GM19395 (cell line): ENCODE measurements around the gene RAD50.
"Not testable (repeated sequence)": the region's sequence is repeated elsewhere in the genome, so short reads cannot be mapped to it uniquely, and the experiment has no call there.

Experiments used
- ATAC-seq: cut with Tn5 transposase; IDR thresholded peaks from one replicate; pipeline ENCODE4 v1.9.1; 2021; ENCODE audit warnings: mild to moderate bottlenecking, moderate library complexity; ENCODE audit not compliant: unreplicated experiment

Gene RAD50

DNA sequence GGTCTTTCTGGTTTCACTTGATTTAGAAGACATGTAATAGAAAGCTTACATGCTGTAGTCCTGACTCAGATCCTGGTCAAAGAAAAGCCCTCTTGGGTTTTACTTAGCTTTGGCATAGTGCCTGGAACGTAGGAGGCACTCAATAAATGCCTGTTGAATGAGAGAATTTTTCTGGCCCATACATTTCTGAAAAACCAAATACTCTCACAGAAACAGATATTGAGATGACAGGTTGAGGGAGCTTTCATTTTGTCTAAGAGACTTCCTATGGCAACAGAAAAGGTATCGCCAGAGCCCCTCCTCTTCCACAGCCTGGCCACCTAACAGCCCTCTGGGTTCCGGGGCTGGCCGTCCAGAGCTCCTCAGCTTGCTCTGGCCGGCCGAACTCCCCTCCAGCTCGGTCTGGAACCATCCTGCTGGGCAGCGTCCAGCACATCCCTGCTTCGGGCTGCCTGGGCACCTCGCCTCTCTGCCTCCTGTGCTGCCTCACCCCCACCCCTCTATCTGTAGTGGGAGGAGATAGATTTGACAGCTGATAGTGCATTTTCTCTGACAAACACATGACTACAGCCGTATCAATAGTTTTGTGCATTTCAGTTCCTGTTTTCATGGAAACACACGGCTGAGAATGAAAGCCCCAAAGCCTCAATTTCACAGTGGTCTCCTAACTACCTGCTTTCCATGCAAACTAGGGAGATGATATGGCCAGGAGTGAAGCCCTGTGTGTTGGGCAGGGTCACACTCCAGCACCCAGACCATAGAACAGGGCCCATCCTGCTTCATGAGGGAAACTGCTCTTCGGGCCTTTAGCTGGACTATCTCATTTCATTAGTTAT is 118.1 kb downstream of the RAD50 start:
- peak; percentile 91 for ATAC-seq

DNA sequence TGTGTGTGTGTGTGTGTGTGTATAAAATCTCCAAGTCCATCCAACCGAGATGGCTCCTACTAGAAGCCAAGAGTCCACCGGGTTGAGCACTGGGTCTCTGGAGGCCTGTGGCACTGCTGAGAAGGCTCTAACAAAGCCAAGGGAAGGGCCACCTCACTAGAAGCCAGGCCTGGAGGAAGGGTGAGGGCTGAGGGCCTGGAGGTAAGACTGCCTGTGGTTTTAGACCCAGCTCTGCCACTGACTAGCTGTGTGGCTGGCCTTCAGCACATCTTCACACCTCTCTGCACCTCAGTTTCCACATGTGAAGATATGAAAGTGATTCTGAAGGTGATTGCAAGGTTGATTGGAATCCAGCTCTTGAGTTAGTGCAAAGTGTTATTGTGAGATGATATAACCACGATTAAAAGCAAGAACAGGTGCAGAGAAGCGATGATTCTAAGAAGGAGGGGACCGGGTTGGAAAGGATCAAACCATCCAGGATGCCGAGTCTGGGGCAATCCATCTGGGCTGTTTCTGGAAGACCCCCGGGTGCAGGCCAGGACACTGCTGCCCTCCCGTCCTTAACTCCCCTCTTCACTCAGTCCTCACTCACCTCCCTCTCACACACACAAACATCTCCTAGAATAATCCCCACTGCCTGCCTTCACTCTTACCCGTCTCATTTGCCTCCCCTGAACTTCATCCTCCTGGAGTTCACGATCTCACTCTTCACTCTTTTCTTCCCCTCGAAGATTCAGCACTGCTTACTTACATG is 119.3 kb downstream of the RAD50 start:
- no peak for ATAC-seq

DNA sequence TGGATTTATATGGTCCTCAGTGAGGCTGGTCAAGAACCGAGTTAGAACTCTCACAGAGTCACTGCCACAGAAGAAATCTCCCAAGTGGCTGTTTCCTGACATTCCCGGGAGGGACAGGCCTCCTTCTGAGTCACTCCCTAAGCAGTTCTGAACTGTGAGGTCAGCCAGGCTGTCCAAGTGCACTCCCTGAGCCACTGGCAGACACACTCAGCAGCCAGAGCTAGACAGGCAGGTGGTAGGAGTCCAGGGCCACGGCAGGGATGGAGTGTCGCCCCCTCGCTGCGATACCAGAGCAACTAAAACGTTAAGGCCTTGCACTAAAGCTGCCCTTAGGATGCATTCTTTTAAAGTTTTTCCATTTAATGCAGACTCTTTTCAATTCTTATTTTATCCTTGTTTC is 120.4 kb downstream of the RAD50 start:
- no peak for ATAC-seq

DNA sequence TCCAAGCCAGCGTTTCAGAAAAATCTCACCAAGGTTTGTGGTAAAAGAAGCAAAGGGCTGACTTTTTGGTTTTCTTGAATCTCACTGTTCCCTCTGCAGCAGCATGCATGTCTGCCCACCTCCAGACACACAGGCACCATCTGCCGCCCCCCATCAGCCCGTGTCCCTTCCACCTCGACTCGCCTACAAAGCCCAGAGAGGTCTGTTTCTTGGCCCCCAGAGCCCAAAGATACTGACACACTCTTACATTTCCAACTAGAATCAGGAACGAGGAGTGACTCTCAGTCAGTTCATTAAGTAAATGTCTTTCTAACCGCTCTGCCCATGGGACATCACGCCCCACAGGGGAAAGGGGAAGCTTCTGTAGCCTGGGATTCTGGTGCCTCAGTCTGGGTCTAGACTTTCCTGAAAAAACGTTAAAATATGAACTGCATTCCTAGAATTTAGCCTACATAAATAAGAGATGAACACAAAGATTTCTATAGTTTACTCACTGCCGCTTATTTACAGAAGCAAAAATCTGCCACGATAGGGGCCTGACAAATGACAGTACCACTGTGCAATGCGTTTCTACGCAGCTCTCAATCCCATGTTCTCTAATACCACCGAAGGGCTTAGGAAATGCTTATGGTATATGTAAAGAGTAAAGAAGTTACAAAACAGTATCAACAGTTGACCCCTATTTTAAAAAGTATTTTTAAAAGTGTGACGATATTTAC is 121.1 kb downstream of the RAD50 start:
- no peak for ATAC-seq

DNA sequence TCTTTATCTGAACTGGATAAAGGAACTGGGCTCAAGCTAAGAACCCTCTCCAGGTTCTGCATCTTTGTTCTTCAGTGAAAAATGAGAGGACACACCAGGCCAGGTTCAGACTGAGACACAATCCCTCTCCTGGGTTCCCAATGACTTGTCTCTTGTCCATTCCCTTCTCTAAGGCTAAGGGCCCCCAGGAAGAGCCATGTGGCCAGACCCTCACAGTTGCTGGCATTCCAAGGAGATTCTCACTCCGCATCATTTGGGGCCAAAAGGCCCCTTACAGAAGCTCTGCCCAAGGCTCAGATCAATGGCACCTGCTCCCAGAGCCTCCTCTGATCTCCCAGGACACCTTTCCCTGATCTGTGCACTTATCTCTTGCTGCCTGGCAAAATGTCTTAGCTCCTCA is 122.0 kb downstream of the RAD50 start:
- ATAC-seq, result no peak

DNA sequence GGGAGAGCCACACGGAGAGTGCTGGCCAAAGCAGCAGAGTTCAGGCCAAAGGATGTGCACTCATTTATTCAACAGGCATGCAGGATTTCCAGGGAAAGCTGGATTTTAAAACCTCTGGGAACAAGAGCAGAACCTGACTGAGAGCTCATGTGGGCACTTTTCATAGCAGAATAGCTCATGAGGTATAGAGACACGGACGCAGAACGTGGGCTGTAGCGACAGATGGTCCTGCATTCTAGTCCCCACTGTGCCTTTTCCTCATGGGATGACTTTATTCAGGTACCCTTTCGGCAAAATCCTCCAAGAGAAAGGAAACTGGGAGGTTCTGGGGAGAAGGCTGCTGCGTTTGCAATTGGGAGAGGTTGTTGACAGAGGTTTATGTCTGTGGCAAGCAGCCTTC is 122.4 kb downstream of the RAD50 start:
- ATAC-seq, result no peak

DNA sequence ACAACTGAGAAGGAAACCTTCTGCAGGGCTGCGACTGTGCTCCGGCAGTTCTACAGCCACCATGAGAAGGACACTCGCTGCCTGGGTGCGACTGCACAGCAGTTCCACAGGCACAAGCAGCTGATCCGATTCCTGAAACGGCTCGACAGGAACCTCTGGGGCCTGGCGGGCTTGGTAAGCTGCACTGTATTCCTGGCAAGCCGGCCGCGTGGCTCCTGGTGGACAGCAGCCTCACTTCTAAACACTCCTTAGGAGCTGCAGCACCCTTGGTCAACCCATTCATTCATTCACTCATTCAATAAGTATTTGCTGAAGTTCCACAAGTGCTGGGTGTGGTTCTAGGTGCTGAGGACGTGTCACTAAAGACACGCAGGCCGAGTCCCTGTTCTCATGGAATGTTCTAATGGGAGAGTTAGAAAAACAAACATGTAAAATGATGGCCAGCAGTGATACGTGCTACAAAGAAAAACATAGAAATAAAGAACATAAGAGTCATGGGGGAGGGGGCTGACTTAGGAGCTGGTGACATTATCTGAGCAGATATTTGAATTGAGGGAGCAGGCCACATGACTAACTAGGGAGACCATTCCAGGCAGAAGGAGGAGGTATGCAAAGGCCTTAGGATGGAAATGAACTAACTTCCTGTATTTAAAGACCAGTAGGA is 123.1 kb downstream of the RAD50 start:
- ATAC-seq, result no peak

DNA sequence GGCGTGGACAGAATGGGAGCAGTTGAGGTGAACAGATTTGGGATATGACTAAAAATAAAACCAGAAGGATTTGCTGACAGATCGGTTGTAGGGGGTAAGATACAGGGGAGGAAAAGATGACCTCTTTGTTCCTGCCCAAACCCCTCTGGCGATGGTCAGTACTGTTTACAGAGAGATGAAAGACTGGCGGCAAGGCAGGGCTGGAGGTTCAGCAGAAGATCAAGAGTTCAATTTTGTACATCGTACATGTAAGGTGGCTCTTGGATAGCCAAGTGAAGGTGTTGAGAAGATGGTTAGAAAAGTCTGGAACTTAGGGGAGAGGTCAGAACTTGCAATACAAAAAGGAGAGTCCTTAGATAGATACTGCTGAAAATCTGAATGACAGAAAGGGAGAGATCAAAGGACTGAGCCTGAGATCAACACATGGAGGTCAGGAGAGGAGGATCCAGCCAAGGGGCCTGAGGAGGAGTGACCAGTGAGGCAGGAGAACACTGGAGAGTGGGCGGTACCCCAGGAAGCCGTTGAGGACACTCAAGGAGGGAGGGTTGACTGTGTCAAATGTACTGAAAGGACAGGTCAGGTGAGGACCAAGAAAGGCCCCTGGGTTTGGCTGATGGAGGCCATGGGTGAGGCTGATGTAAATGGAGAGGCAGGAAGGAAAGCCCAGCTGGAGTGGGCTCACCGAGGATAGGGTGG is 124.2 kb downstream of the RAD50 start:
- ATAC-seq, result no peak

DNA sequence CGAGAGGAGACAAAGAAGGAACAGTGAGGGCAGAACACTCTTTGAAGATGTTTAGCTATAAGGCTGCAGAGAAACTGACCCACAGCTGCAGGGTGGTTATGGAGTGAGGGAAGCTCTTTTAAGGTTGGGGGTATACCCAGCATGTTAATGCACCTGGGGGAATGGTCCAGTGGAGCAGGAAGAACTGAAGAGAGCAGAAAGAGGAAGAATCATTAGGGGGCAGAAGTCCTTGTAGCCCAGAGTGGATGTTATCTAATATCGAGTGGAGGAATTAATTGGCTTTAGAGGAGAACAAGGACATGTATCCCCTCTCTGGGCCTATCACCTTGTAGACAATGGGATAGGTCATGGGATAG is 124.7 kb downstream of the RAD50 start:
- no peak for ATAC-seq

DNA sequence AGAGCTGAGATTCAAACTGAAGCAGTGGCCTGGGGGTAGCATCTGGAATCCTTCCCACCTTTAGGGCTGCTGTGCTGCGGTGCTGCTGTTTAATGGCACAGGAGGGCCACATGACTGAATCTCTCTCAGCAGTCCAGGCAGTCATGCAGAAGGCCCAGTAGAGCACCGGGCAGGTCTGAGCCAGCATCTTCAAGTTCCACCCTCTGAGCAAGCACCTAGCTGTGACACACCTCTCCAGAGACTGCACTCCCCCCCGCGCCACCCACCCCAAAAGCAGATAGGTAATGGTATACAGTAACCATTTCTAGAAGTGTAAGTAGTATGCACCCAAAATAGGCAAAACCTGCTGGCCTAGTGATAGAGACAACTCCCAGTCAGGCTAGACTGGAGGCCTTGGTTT is 125.2 kb downstream of the RAD50 start:
- no peak for ATAC-seq

DNA sequence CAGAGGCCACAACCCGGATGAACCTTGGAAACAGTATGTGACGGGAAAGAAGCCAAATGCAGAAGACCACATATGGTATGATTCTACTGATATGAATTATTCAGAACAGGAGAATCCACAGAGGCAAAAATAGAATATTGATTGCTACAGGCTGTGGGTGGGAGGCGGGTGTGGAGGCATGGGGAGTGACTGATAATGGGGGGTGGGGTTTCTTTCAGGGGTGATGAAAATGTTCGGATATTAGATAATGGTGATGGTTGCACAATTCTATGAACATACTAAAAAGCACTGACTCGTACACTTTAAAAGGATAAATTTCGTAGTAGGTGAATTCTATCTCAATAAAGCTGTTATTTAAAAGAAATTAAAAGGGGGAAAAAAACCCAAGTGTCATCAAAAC is 127.7 kb downstream of the RAD50 start:
- no peak for ATAC-seq

DNA sequence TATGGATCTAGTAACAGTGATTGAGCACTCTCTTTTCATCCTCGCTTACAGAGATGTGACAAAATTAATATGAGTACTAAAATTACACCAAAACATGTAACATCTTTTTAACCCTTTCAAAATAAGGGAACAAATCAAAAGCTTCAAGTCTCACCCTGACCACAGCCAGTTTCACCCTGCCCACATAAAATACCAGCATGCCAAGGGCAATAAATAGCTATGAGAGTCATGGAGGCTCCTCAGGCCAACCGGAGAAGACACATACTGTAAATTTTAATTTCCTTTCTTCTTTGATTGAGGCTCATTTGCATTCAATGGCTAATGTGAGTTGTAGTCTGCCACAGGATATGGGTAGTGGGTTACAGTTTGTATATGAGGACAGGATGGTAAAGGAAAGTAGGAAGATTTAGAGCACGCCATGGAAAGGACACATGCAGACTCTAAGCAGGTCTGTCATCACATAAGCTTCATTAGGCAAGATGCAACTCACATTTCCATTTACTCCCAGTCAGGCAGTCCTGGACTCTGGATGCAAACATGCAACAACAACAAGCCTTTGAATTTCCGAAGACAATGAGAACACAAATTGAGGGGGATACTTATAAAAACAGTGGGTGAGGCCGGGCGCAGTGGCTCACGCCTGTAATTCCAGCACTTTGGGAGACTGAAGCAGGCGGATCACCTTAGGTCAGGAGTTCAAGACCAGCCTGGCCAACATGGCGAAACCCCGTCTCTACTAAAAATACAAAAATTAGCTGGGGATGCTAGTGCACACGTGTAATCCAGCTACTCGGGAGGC is 128.3 kb downstream of the RAD50 start:
- ATAC-seq, result no peak

DNA sequence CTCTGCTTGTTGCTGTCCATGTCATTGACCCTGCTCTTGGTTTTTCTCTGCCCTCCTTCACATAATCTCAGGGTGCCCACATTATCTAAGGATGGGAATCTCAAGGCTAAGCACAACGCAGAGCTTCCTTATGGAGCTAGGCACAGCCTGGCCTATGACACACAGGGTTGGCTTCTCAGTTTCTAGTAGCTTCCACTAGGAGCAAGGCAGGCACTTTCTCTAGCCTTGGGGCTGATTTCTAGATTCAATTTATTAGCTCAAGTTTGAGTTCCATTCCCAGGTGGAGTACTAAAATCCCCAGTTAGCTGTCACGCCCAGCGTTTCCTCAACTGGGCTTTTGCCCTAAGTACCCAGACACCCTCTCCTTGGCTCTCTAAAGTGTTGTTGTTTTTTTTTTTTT is 129.4 kb downstream of the RAD50 start:
- no peak for ATAC-seq

DNA sequence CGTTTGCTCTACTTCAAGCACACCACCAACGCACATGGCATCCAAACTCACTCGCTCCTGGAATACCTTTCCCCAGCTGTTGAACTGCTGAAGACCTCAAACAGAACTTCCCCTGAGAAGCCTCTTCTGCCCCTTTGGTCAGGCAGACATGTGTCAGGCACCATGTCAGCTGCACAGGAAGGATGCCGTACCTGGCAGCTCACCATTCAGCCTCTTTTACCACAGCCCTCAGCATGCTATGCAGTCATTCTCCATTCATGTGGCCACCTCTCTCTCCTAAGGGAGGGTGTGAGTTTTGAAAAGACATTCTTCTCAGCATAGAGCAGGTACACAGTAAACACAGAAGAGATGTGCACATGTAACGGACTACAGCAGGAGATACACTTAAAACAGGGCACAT is 131.2 kb downstream of the RAD50 start:
- peak; percentile 41 for ATAC-seq

DNA sequence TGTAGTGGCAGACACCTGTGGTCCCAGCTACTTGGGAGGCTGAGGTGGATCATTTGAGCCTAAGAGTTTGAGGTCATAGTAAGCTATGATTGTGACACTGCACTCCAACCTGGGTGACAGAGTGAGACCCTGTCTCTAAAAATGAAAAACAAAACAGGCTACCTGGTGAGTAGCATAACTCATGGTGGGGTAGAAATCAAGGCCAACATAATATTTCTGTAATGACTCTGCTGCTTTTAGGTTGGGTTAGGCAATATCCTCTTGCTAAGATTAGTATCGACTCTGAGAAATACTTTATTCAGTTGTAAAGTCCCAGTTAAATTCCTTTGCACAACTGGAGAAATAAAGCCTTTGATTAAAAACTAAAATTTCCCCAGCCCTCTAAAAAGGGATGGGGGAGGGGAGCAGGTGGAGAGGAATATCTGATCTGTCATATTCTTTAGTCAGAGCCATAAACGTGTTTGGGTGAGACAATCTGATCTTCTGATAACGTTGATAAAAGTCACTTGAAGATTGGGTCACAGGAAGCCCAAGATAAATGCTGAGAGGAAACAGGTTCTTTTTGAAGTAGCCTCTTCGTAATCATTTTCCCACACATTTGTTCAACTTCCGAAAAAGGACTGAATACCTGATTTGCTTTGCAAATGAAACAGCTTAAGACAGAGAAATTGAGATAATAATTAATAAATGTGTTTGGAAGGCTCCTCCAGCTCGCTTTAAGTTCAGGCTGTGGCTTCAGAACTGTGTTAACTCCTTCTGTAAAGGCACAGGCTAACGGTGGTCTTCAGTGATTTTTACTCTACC is 132.0 kb downstream of the RAD50 start:
- no peak for ATAC-seq

DNA sequence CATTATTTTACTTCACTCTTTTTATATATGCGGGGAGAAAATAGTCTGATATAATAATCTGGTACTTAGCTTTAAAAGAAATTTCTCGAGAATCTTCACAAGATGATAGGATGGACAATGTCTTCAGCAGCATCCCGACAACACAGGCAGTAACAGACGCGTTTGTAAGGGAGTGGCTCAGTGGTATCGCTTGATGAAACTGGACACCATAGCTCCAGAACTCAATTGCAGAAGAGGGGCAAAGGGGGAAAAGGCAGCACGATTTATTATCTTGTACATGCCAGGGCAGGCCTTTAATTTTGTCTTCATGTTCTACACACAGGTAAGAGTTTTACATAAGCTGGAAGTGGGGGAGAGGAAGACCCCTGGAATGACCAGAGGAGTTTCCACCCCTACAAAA is 132.7 kb downstream of the RAD50 start:
- ATAC-seq, result no peak

DNA sequence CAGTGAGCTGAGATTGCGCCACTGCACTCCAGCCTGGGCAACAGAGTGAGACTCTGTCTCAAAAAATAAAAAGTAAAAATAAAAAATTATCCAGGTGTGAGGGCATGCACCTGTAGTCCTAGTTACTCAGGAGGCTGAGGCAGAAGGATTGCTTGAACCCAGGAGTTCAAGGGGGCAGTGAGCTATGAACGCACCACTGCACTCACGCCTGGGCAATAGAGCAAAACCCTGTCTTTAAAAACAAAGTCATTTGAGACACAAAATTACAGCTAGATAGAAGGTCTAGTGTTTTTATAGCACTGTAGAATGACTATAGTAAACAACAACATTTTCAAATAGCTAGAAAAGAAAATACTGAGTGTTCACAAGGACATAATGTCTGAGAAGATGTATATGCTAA is 133.4 kb downstream of the RAD50 start:
- ATAC-seq, result no peak

DNA sequence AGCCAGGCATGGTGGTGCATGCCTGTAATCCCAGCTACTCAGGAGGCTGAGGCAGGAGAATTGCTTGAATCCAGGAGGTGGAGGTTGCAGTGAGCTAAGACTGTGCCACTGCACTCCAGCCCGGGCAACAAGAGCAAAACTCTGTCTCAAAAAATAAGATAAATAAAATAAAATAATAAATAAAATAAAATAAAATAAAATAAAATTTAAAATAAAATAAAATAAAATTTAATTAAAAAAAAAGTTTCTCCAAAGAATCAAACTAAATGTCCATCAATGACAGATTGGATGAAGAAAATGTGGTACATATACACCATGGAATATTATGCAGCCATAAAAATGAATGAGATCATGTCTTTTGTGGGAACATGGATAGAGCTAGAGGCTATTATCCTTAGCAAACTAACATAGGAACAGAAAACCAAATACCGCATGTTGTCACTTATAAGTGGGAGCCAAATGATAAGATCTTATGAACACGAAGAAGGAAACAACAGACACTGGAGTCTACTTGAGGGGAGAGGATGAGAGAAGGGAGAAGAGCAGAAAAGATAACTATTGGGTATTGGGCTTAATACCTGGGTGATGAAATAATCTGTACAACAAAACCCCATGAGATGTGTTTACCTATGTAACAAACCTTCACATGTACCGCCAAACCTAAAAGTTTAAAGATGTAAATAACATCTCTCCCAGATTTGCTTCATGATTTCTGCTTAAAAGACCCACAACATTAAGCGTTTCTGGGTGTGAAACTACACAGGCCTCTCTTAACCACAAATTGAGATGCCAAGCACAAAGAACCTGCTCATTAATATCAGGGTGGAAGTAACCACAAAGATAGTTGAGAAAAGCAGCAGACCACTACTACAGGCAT is 135.2 kb downstream of the RAD50 start:
- ATAC-seq, result not testable (repeated sequence)
